Fibroblast of the aortic adventitia (primary cell): ENCODE results near the gene MARCHF10. TPM values are rescaled to one million over a fixed set of nuclear protein-coding genes. Genes with fewer than 3 reads are reported as not detected.
"Not testable (repeated sequence)": the region's sequence is repeated elsewhere in the genome, so short reads cannot be mapped to it uniquely, and the experiment has no call there.

Source experiments
- DNase-seq: peaks from one replicate; pipeline ENCODE4 v3.0.0-alpha.2; 2010; ENCODE audit warnings: low read depth
- H3K4me3 ChIP-seq: 2 replicates; pipeline ENCODE4 v1.5.1; 2011; ENCODE audit warnings: low read depth, mild to moderate bottlenecking, control low read depth, low read length, moderate library complexity
- CTCF ChIP-seq: IDR thresholded peaks from 2 replicates; pipeline ENCODE4 v1.5.1; 2011; ENCODE audit warnings: mild to moderate bottlenecking, low read length, control low read depth, inconsistent platforms; ENCODE audit not compliant: insufficient read depth
- total RNA-seq: library from RNA; depleted of rRNA; stranded (reverse); fragments of >200 nt; gene quantifications from 2 replicates; pipeline ENCODE4 v1.2.3, GENCODE V29; 2012; ENCODE audit warnings: low replicate concordance

The MARCHF10 gene
- total RNA-seq, result 0.09 TPM in 1 of 2 replicates, not detected in the other

GRCh38 chr17:62807812-62808575, at the start of gene MARCHF10:
Gene MARCHF10, minus strand, starts transcription at chr17:62808314. Its CDS starts 6,579 bp downstream, at chr17:62801735.
- H3K4me3 ChIP-seq, result no peak within 1 kb of the TSS
- no peak for DNase-seq
- no peak for TF ChIP-seq CTCF

GRCh38 chr17:62857526-62857925, 49.4 kb upstream of the MARCHF10 start:
- DNase-seq, result no peak
- no peak overlapping the region for H3K4me3 ChIP-seq
- TF ChIP-seq CTCF, result no peak

GRCh38 chr17:62856594-62856993, 48.5 kb upstream of the MARCHF10 start:
- no peak overlapping the region for H3K4me3 ChIP-seq
- no peak for DNase-seq
- TF ChIP-seq CTCF, result no peak

- no peak for DNase-seq
- H3K4me3 ChIP-seq, result no peak overlapping the region
- TF ChIP-seq CTCF, result no peak
Measured at GRCh38 chr17:62855156-62855555, 47.0 kb upstream of the MARCHF10 start.

GRCh38 chr17:62854098-62854680, 46.1 kb upstream of the MARCHF10 start:
- no peak for DNase-seq
- no peak overlapping the region for H3K4me3 ChIP-seq

GRCh38 chr17:62852195-62852594, 44.1 kb upstream of the MARCHF10 start:
- no peak for TF ChIP-seq CTCF
- DNase-seq, result no peak
- H3K4me3 ChIP-seq, result no peak overlapping the region

More at GRCh38 chr17:62854098-62854680, 46.1 kb upstream of the MARCHF10 start:
- no peak for TF ChIP-seq CTCF

- not testable (repeated sequence) for H3K4me3 ChIP-seq, DNase-seq
Measured at GRCh38 chr17:62849591-62850415, 41.7 kb upstream of the MARCHF10 start.
